ENCODE measurements around the gene ANAPC16. TPM values are rescaled to one million over a fixed set of nuclear protein-coding genes. Genes with fewer than 3 reads are reported as not detected.

The ANAPC16 gene
- total RNA-seq, 1 experiment from 2014 or later, result 71.1 TPM

DNA sequence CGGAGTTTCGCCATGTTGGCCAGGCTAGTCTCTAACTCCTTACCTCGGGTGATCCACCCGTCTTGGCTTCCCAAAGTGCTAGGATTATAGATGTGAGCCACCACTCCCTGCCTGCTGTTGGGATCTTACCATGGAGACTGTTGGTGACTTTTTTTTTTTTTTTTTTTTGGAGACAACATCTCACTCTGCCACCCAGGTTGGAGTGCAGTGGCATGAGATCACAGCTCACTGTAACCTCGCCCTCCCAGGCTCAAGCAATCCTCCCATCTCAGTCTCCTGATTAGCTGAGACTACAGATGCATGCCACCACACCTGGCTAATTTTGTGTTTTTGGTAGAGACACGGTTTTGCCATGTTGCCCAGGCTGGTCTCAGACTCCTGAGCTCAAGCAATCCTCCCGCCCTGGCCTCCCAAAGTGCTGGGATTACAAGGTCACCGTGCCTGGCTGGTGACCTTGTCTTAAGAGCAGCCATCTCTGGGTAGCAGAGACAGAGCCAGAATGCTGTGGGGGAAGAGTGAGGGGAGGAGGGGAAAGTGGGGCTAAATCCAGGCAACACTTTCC lies 26.0 kb downstream of the ANAPC16 start (continued):
- TF ChIP-seq FOSL1 (IDR thresholded peaks at IDR 0.05; ENCODE audit: low read depth) (no peak), TCF7L2 (IDR thresholded peaks at IDR 0.05; ENCODE audit: borderline replicate concordance, extremely low read depth, insufficient read depth, insufficient read length) (no peak), POLR2AphosphoS5 (IDR thresholded peaks at IDR 0.05; ENCODE audit: low read depth, low read length) (no peak), CTCF (IDR thresholded peaks at IDR 0.05 in 2 of 3, conservative IDR thresholded peaks at IDR 0.05 in 1 of 3; ENCODE audit: borderline replicate concordance in 1 of 3, insufficient read depth in 1 of 3, low read depth in 2 of 3, low read length in 2 of 3) (no peak), POLR2A (IDR thresholded peaks at IDR 0.05; ENCODE audit: borderline replicate concordance, extremely low read depth, insufficient read depth, insufficient read length) (no peak), ZFX (IDR thresholded peaks at IDR 0.05) (no peak), SIN3A (IDR thresholded peaks at IDR 0.05; ENCODE audit: low read depth) (no peak), ELF1 (IDR thresholded peaks at IDR 0.05; ENCODE audit: borderline replicate concordance, low read depth) (no peak), RAD21 (IDR thresholded peaks at IDR 0.05; ENCODE audit: low read depth) (no peak)

DNA sequence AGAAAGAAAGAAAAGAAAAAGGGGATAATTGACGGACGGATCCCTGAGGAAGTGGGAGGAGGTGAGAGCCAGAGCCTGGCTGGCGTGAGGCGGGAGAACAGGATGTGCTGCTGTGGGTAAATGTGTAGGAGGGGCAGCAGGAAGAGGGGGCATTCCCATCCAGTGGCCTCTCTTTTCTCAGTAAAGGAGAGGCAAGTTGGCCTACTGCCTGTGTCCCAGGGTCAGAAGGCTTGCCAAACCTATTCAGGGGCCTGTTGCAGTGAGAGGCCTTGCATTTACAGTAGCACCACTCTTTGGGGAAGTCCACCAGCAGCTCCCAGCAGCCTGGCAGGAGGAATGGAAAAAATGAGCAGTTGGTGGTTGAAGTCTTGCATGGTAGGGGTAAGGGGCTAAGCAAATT lies 26.9 kb downstream of the ANAPC16 start:
- no peaks in the 10 kb centered on the region for H3K9me2 ChIP-seq (ENCODE audit: insufficient read depth)
- no peak overlapping the region for H3K9ac ChIP-seq (ENCODE audit: low read length)
- TF ChIP-seq JUND (IDR thresholded peaks at IDR 0.05) (no peak), ZNF274 (IDR thresholded peaks at IDR 0.05; ENCODE audit: low read depth, low read length) (no peak), EZH2phosphoT487 (IDR thresholded peaks at IDR 0.05; ENCODE audit: borderline replicate concordance) (no peak), SP1 (IDR thresholded peaks at IDR 0.05; ENCODE audit: low read depth) (no peak), CEBPB (IDR thresholded peaks at IDR 0.05; ENCODE audit: low read depth) (no peak), TCF7L2 (IDR thresholded peaks at IDR 0.05; ENCODE audit: borderline replicate concordance, extremely low read depth, insufficient read depth, insufficient read length) (no peak), POLR2A (IDR thresholded peaks at IDR 0.05; ENCODE audit: borderline replicate concordance, extremely low read depth, insufficient read depth, insufficient read length) (no peak), YY1 (IDR thresholded peaks at IDR 0.05; ENCODE audit: extremely low read depth, insufficient replicate concordance, low read depth, low read length) (no peak), CTCF (IDR thresholded peaks at IDR 0.05 in 2 of 3, conservative IDR thresholded peaks at IDR 0.05 in 1 of 3; ENCODE audit: borderline replicate concordance in 1 of 3, insufficient read depth in 1 of 3, low read depth in 2 of 3, low read length in 2 of 3) (no peak), EZH2 (IDR thresholded peaks at IDR 0.05) (no peak), SIN3A (IDR thresholded peaks at IDR 0.05; ENCODE audit: low read depth) (no peak), ELF1 (IDR thresholded peaks at IDR 0.05; ENCODE audit: borderline replicate concordance, low read depth) (no peak), RAD21 (IDR thresholded peaks at IDR 0.05; ENCODE audit: low read depth) (no peak), POLR2AphosphoS5 (IDR thresholded peaks at IDR 0.05; ENCODE audit: low read depth, low read length) (no peak), ZFX (IDR thresholded peaks at IDR 0.05) (no peak)
- TF ChIP-seq, protein P1, sequence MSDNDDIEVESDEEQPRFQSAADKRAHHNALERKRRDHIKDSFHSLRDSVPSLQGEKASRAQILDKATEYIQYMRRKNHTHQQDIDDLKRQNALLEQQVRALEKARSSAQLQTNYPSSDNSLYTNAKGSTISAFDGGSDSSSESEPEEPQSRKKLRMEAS (IDR thresholded peaks at IDR 0.05), result no peak
- ATAC-seq (no peak), DNase-seq (ENCODE audit: low read depth, low spot score) (no peak)
- peaks cover 16 to 19% of the 10 kb centered on the region in 2 experiments for H3K4me1 ChIP-seq (ENCODE audit: control insufficient read depth in 1 of 2, insufficient read depth in 2 of 2, low read length in 2 of 2)
- no peak overlapping the region for H3K27ac ChIP-seq (ENCODE audit: low read depth, low read length)
- no peaks in the 10 kb centered on the region for H3K9me3 ChIP-seq (ENCODE audit: control insufficient read depth in 1 of 2, insufficient read depth in 1 of 2, low read depth in 1 of 2, low read length in 2 of 2)
- H3K4me2 ChIP-seq (ENCODE audit: low read length), result no peak overlapping the region
- ChIA-PET POLR2A (no interaction called here), CTCF (no interaction called here), RAD21 (ENCODE audit: low non-redundant PET in 1 of 2, low total read pairs in 2 of 2, uncharacterized antibody in 2 of 2, unreplicated experiment in 2 of 2) (no interaction called here)
- no TSS peak for BruUV-seq (replicated peaks)
- H3K36me3 ChIP-seq (ENCODE audit: control insufficient read depth in 1 of 2, insufficient read depth in 2 of 2, low read length in 2 of 2), result no peaks in the 10 kb centered on the region
- no peak overlapping the region for H2AFZ ChIP-seq (ENCODE audit: low read depth, low read length, poor library complexity, severe bottlenecking)
- no peak overlapping the region for H3K4me3 ChIP-seq (replicated peaks in 1 of 2; ENCODE audit: low read depth in 1 of 2, low read length in 2 of 2)
- H4K20me1 ChIP-seq (ENCODE audit: insufficient read depth), result no peaks in the 10 kb centered on the region
- no peaks in the 10 kb centered on the region for H3K27me3 ChIP-seq (ENCODE audit: insufficient read depth, low read length)
- H3K79me2 ChIP-seq (ENCODE audit: insufficient read depth, low read length), result no peaks in the 10 kb centered on the region
- intact Hi-C loops (cut with micrococcal nuclease), result no loop called here
